Stimulated activated CD8-positive, alpha-beta memory T cell treated with anti-CD3 and anti-CD28 coated beads, Interleukin-15, amount 100 ng/mL, for 48 hours (primary cell): ENCODE results near the gene SHQ1.
"Not testable (repeated sequence)": the region's sequence is repeated elsewhere in the genome, so short reads cannot be mapped to it uniquely, and the experiment has no call there.

ENCODE experiments used
- DNase-seq, 2 donors: peaks; one replicate each; pipeline ENCODE4 v3.0.0-alpha.2; 2020; ENCODE audit warnings: low read depth in 2 of 2

SHQ1 gene

GRCh38 chr3:72748659-72749058 lies 99.6 kb downstream of the SHQ1 start:
- no peak for DNase-seq

- DNase-seq, result no peak
These were observed 101.5 kb downstream of the SHQ1 start for GRCh38 chr3:72746430-72747411.

GRCh38 chr3:72745146-72745999 lies 102.9 kb downstream of the SHQ1 start:
- DNase-seq, result no peak

- DNase-seq, result no peak
These were observed 103.9 kb downstream of the SHQ1 start for GRCh38 chr3:72744330-72744729.

GRCh38 chr3:72739531-72740466 lies 108.4 kb downstream of the SHQ1 start:
- no peak for DNase-seq

GRCh38 chr3:72738752-72739530 lies 109.3 kb downstream of the SHQ1 start:
- DNase-seq, result peak; percentile 40 to 60

- not testable (repeated sequence) for DNase-seq
These were observed 113.2 kb downstream of the SHQ1 start for GRCh38 chr3:72735072-72735471.

GRCh38 chr3:72733676-72734075 lies 114.6 kb downstream of the SHQ1 start:
- no peak for DNase-seq

- not testable (repeated sequence) for DNase-seq
These were observed 115.4 kb downstream of the SHQ1 start for GRCh38 chr3:72732666-72733345.

DNA sequence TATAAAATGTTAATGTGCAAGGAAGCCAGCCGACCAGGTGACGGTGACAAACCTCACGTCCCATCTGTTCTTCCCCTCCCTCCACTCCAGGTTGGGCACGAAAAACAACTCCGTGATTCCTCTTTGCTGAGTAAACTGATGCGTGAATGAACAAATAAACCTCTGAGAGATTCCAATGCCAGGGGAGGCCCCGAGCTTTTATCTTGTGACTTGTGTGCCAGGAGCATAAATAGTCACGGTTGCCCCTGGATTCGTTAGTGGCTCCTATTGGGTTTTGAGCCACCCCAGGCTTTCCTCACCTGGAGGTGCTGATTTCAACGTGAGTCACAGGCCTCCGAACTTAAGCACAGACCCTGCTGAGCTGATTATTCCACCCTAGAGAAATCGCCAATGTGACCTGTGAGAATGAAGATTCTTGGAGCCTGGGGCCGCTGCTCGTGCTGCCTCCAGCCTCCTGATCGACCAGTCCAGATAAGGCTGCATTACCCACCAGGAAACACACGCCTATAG lies 119.2 kb downstream of the SHQ1 start:
- DNase-seq, result no peak

DNA sequence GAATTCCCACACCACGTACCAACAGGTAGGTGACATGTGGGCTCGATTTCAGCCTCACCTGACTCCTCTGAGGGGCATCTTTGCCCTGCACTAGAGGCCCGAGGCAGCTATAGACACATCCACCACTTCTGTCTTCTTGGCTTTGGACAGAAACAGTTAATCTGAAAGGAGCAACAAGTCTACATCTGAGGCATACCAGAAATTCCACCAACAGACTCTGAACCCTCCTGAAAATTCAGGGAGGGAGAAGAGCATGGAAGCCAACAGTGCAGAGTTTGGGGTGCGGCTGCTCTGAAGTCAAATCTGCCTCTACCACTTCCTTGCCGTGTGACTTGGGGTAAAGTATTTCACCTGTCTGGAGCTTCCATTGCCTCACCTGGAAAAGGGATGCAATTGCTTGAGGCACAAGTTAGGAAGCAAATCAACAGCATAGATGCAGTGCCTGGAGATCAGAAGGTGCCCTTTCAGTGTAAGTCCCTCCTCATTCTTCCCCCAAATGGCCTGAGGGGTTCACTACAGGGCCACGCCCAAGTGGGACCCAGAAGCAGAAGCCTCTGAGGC lies 119.8 kb downstream of the SHQ1 start:
- DNase-seq, result no peak

DNA sequence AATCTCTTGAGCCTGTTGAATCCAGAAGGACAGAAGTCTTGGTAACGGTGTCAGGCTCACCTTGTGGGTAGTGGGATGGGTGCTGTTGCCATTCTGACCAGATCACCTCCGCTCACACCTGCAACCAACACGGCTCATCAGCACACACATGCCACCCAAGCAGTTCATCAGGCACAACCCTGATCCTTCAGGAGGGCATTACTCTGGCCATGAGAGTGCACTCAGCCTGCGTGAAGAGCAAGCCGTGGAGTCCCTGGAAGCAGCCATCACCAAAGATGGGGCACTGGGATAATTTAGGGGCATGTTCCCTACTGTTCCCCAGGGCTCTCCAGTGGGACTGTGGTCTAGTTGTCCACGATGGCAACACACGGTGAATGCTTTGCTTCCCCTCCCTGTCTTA lies 120.5 kb downstream of the SHQ1 start:
- DNase-seq, result no peak

DNA sequence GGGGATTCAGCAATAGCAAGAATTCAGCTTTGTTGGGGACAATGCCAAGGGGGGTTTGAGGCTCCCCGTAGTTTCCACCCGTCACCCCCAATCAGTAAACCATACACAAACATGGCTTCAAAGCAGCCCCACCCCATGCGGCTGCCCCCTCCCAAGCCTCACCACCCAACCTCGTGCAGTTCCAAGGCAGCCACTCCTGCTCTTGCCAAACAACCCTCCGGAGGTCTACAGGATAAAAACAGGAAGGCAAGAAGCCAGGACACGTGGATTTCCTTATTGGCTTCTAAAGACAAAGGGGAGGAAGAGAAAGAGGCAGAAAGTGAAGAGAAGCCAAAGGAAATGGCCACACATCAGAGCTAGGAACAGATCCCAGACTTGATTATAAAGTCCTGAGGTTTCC lies 121.1 kb downstream of the SHQ1 start:
- no peak for DNase-seq

DNA sequence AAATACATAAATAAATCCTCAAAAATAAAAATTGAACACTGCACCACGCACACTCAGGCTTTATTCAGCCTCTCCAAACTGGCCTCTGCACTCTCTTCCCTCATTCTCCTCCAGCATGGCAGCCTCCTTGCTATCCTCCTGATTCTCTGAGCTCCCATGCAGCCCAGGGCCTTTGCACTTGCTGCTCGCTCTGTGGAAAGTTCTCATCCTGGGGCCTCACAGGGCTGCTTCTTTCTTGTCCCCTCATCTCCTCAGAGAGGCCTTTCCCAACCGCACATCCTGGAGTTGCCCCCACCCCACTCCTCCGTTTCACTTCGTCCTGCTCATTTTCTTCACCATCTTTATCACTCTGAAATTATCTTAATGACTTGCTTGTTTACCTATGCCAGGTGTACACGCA lies 123.0 kb downstream of the SHQ1 start:
- no peak for DNase-seq

- DNase-seq, result no peak
These were observed 124.2 kb downstream of the SHQ1 start for GRCh38 chr3:72724070-72724469.

DNA sequence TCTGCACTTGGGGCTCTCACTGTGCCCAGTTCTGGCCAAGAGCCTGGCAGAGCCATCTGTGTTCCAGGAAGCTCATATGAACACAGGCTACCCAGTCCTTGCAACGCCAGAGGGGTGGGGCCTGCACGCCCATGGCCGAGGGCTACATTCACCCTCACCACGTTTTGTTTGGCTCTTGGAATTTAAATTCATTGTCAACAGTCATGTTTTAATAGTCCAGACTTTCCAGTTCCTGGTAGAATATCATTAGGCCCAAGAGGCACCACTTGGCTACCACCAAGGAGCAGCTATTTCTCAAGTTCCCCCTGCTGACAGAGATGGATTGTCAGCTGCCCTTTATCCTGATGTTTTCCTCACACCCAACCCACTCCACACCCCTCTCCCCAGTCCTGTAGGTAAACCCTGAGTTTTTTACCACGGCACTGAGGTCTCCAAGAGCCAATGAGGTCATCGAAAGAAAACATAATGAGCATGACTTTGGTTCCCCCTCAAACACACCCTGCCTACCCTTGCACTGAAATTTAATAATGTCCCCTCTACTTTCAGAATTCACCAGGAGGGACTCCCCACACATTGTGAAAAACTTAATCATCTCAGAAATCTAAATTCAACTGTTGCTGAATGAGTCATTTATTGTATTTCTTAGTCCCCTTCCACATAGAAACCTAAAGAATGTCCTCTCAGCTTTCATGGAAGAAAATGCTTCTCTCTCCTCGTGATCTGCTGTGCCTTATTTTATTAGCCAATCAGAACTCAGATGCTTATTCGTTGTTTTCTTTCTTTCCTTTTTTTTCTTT lies 125.1 kb downstream of the SHQ1 start:
- DNase-seq, result peak in 1 of 2 donors; percentile 7

GRCh38 chr3:72721683-72722381 lies 126.4 kb downstream of the SHQ1 start:
- no peak for DNase-seq

- no peak for DNase-seq
These were observed 127.7 kb downstream of the SHQ1 start for GRCh38 chr3:72720566-72720965.
